GM12878 (cell line): ENCODE data around the gene TMEM140. TPM values are rescaled to one million over a fixed set of nuclear protein-coding genes. Genes with fewer than 3 reads are reported as not detected.

ENCODE experiments used
- ATAC-seq: fragments of 200-7000 bp; cut with Tn5 transposase; 3 replicates; pipeline ENCODE4 v1.9.1; 2020; ENCODE audit warnings: mild to moderate bottlenecking, moderate library complexity
- BruUV-seq: library from RNA; stranded (reverse); fragments of 400-500 nt; replicated peaks from 2 replicates; lab custom pipeline; 2021; lab: Mats Ljungman, UMichigan
- CTCF ChIA-PET: fragments of 300-600 bp; sonication (Branson Sonifier 250); formaldehyde crosslinking; extraction: SDS; loops from one replicate; lab custom pipeline; 2021; ENCODE audit warnings: inconsistent platforms; lab: Yijun Ruan, JAX
- POLR2A ChIA-PET: fragments of 350-600 bp; formaldehyde crosslinking; extraction: SDS; loops from one replicate; lab custom pipeline; 2021; ENCODE audit warnings: inconsistent platforms; lab: Charles Lee
- RAD21 ChIA-PET: fragments of 300-600 bp; sonication (Branson Sonifier 250); formaldehyde crosslinking; loops from one replicate; lab custom pipeline; 2023; ENCODE audit warnings: antibody characterized with exemption; ENCODE audit not compliant: unreplicated experiment; lab: Charles Lee
- SMC1A ChIA-PET: fragments of 300-600 bp; sonication (Branson Sonifier 250); formaldehyde crosslinking; loops from one replicate; lab custom pipeline; 2023; ENCODE audit not compliant: unreplicated experiment, uncharacterized antibody; lab: Charles Lee
- DNase-seq: peaks from one replicate; pipeline ENCODE4 v3.0.0-alpha.2; 2011; ENCODE audit warnings: low read depth, low spot score
- FAIRE-seq: peaks from 3 replicates; lab custom pipeline; 2011; peaks lifted over from hg19 to GRCh38; lab: Jason Lieb, UNC
- H2AFZ ChIP-seq: 2 replicates; pipeline ENCODE4 v1.6.0; 2011; ENCODE audit warnings: low read depth, low read length, control low read depth; ENCODE audit not compliant: control insufficient read depth
- H3K27ac ChIP-seq: 2 replicates; pipeline ENCODE4 v1.5.1; 2011; ENCODE audit warnings: control low read depth; ENCODE audit not compliant: control insufficient read depth, insufficient read depth
- H3K27me3 ChIP-seq, 2 experiments: replicated peaks in 1 of 2; 2 replicates each; pipeline versions ENCODE4 v1.6.0 to v1.6.1; 2011; ENCODE audit warnings: low read length in 1 of 2; ENCODE audit not compliant: control insufficient read depth in 2 of 2, insufficient read depth in 2 of 2
- H3K36me3 ChIP-seq, 2 experiments: 2 replicates each; pipeline ENCODE4 v1.5.1; 2011; ENCODE audit warnings: low read length in 1 of 2; ENCODE audit not compliant: control insufficient read depth in 2 of 2, insufficient read depth in 2 of 2
- H3K4me1 ChIP-seq: 2 replicates; pipeline ENCODE4 v1.6.1; 2011; ENCODE audit warnings: mild to moderate bottlenecking, low read length, moderate library complexity, mixed read lengths; ENCODE audit not compliant: control insufficient read depth, insufficient read depth
- H3K4me2 ChIP-seq: 2 replicates; pipeline ENCODE4 v1.6.0; 2011; ENCODE audit warnings: control low read depth; ENCODE audit not compliant: control insufficient read depth, insufficient read depth
- H3K4me3 ChIP-seq: fragments of 200-600 bp; sonication (generic); 2 replicates; pipeline ENCODE4 v1.5.1; 2016
- H3K79me2 ChIP-seq: 2 replicates; pipeline ENCODE4 v1.6.0; 2011; ENCODE audit warnings: low read length; ENCODE audit not compliant: control insufficient read depth, insufficient read depth
- H3K9ac ChIP-seq: 2 replicates; pipeline ENCODE4 v1.8.0; 2011; ENCODE audit warnings: low read length, control low read depth, mixed read lengths; ENCODE audit not compliant: control insufficient read depth, insufficient read depth
- H3K9me3 ChIP-seq: replicated peaks from 3 replicates; pipeline ENCODE4 v1.5.1; 2011; ENCODE audit warnings: mild to moderate bottlenecking, low read length; ENCODE audit not compliant: control insufficient read depth, insufficient read depth
- H4K20me1 ChIP-seq: 2 replicates; pipeline ENCODE4 v1.6.0; 2011; ENCODE audit not compliant: control insufficient read depth, insufficient read depth
- E4F1 ChIP-seq: fragments of 450-650 bp; IDR thresholded peaks from 2 replicates; pipeline ENCODE4 v1.6.1; 2018; ENCODE audit warnings: borderline replicate concordance, mild to moderate bottlenecking; ENCODE audit not compliant: partially characterized antibody
- FOXM1 ChIP-seq: IDR thresholded peaks from 2 replicates; pipeline ENCODE4 v1.6.1; 2012; ENCODE audit warnings: low read depth, mild to moderate bottlenecking, inconsistent platforms, low read length, moderate library complexity
- IRF5 ChIP-seq: fragments of 450-650 bp; IDR thresholded peaks from 2 replicates; pipeline ENCODE4 v1.6.1; 2017; ENCODE audit warnings: borderline replicate concordance
- MTA3 ChIP-seq: IDR thresholded peaks from 2 replicates; pipeline ENCODE4 v1.6.1; 2012; ENCODE audit warnings: low read length, inconsistent platforms, borderline replicate concordance
- PKNOX1 ChIP-seq: fragments of 450-650 bp; IDR thresholded peaks from 2 replicates; pipeline ENCODE4 v1.6.1; 2016; ENCODE audit warnings: mild to moderate bottlenecking
- POLR2A ChIP-seq: IDR thresholded peaks from 2 replicates; pipeline ENCODE4 v1.6.1; 2011; ENCODE audit warnings: low read depth, mild to moderate bottlenecking, low read length
- RAD21 ChIP-seq: IDR thresholded peaks from 2 replicates; pipeline ENCODE4 v1.6.1; 2011; ENCODE audit warnings: mild to moderate bottlenecking, low read depth, low read length, moderate library complexity; ENCODE audit not compliant: insufficient read depth
- WRNIP1 ChIP-seq: IDR thresholded peaks from 2 replicates; pipeline ENCODE4 v1.6.1; 2011; ENCODE audit warnings: low read depth, low read length, improper control_type of control experiment, borderline replicate concordance
- WGBS: methylation state at CpG from one replicate; pipeline ENCODE4 v1.1.6; 2016; ENCODE audit warnings: low lambda C conversion rate; ENCODE audit not compliant: insufficient replicate concordance, insufficient coverage; ENCODE audit errors: missing lambda C conversion rate; 5-methylcytosine and 5-hydroxymethylcytosine counted together
- in situ Hi-C: fragments of 300-500 bp; cut with MboI; formaldehyde crosslinking; loops from 9 replicates; pipeline ENCODE4 v1.14.3; 2018; ENCODE audit warnings: mixed read lengths
- intact Hi-C: fragments of 100-400 bp; cut with micrococcal nuclease; formaldehyde crosslinking; loops from one replicate; pipeline ENCODE4 v1.14.2; 2022; ENCODE audit not compliant: unreplicated experiment
- polyA plus RNA-seq, 11 experiments: library from polyadenylated mRNA; depleted of rRNA in 4 of 11; unstranded in 6 of 11; stranded (reverse) in 5 of 11; fragments of >200 nt; fragmentation: Nextera tagmentation in 4 of 11; fragmentation: Illumina TruSeq in 1 of 11; extraction: Ambion mirVana in 4 of 11; extraction: Trizol in 1 of 11; gene quantifications; 1 replicate in 1 of 11; 2 replicates in 10 of 11; pipeline versions ENCODE4 v1.2.1 to v1.2.3, GENCODE V29; 2011 to 2016; ENCODE audit warnings: inconsistent platforms in 2 of 11, missing spikeins in 2 of 11, low read depth in 1 of 11
- total RNA-seq, 4 experiments: library from RNA; depleted of rRNA in 3 of 4; stranded (reverse); fragments of >200 nt in 3 of 4; fragmentation: Illumina TruSeq in 1 of 4; extraction: Trizol in 1 of 4; gene quantifications; 2 replicates each; pipeline versions ENCODE4 v1.2.1 to v1.2.3, GENCODE V29; 2013 to 2021

The TMEM140 gene
- total and polyA plus RNA-seq, 10 of the 15 experiments (the other 5 are each of a cell fraction or from before 2014, with no cell fraction given), result 0.85 to 20.7 (median 3.3) TPM

GRCh38 chr7:135158141-135158655, 10.3 kb downstream of the TMEM140 start:
- peaks cover 37% of the 10 kb centered on the region for H3K79me2 ChIP-seq
- FAIRE-seq, result no peak
- H3K4me3 ChIP-seq, result no peak overlapping the region
- no peak for TF ChIP-seq MTA3
- TF ChIP-seq POLR2A, result peak; percentile 23; the same call in 1 of the 2 replicates
- TF ChIP-seq, all 136 proteins: peak for 1
- peaks cover 32% of the 10 kb centered on the region for H3K9me3 ChIP-seq
- no peak overlapping the region; the same call in 1 of the 2 replicates for H3K4me2 ChIP-seq
- no peak overlapping the region for H3K9ac ChIP-seq
- no peak overlapping the region; the same call in 1 of the 2 replicates for H3K27ac ChIP-seq
- in situ Hi-C loops, result no loop called here
- ChIA-PET SMC1A (interaction anchor here (1.0 to 7.0 kb wide), 4 partner anchors 9 to 172 kb away, joined by 3 to 108 read pairs (median 7); partner anchors contain the start of genes AGBL3 and TMEM140), RAD21 (interaction anchor here (0.8 to 9.0 kb wide), 5 partner anchors 8 to 171 kb away, joined by 3 to 84 read pairs (median 3); partner anchors contain the start of genes CYREN and TMEM140), CTCF (interaction anchor here (0.6 to 4.4 kb wide), 7 partner anchors 11 to 214 kb away, joined by 3 to 28 read pairs (median 4); partner anchors contain the start of genes AGBL3 and TMEM140), POLR2A (interaction anchor here (0.7 to 15.9 kb wide), 5 partner anchors 10 to 511 kb away, joined by 3 to 169 read pairs (median 19); partner anchors contain the start of genes AGBL3, CYREN and TMEM140)
- no TSS peak for BruUV-seq
- no peak overlapping the region for H2AFZ ChIP-seq
- peaks cover 32% of the 10 kb centered on the region for H3K4me1 ChIP-seq
- DNase-seq (no peak), ATAC-seq (no peak)
- H3K27me3 ChIP-seq, result no peaks in the 10 kb centered on the region
- intact Hi-C loops, result no loop called here
- H3K36me3 ChIP-seq, result peaks cover 8 to 9% of the 10 kb centered on the region in 2 experiments; a peak in 3 of 4 replicates
- WGBS, result 92% methylated on average over 1 of the region's 1 CpG
- H4K20me1 ChIP-seq, result no peaks in the 10 kb centered on the region

- ATAC-seq (no peak), DNase-seq (no peak), FAIRE-seq (no peak)
- H3K4me1 ChIP-seq, result peaks cover 32% of the 10 kb centered on the region
- no peak overlapping the region for H2AFZ ChIP-seq
- BruUV-seq, result no TSS peak
- H3K27me3 ChIP-seq, result no peaks in the 10 kb centered on the region
- peak overlapping the region; percentile 72; the same call in 1 of the 2 replicates for H3K4me2 ChIP-seq
- ChIA-PET CTCF (interaction anchor here (0.6 to 4.4 kb wide), 6 partner anchors 10 to 214 kb away, joined by 3 to 28 read pairs (median 4); partner anchors contain the start of genes AGBL3 and TMEM140), POLR2A (interaction anchor here (3.9 to 15.9 kb wide), 3 partner anchors 11 to 171 kb away, joined by 19 to 169 read pairs (median 31); partner anchors contain the start of genes AGBL3, CYREN and TMEM140), RAD21 (interaction anchor here (1.2 to 9.0 kb wide), 4 partner anchors 9 to 172 kb away, joined by 3 to 84 read pairs (median 10); partner anchors contain the start of genes CYREN and TMEM140), SMC1A (interaction anchor here (1.5 to 7.0 kb wide), 5 partner anchors 10 to 173 kb away, joined by 6 to 108 read pairs (median 23); partner anchors contain the start of genes AGBL3, CYREN and TMEM140)
- in situ Hi-C loops (no loop called here), intact Hi-C loops (no loop called here)
- peaks cover 37% of the 10 kb centered on the region for H3K79me2 ChIP-seq
- no peaks in the 10 kb centered on the region for H4K20me1 ChIP-seq
- WGBS, result 100% methylated on average over 6 of the region's 6 CpGs
- H3K9ac ChIP-seq, result no peak overlapping the region
- peak overlapping the region; percentile 84; the same call in 1 of the 2 replicates for H3K27ac ChIP-seq
- peaks cover 32% of the 10 kb centered on the region for H3K9me3 ChIP-seq
- peaks cover 9 to 12% of the 10 kb centered on the region in 2 experiments; a peak in 3 of 4 replicates for H3K36me3 ChIP-seq
- no peak overlapping the region for H3K4me3 ChIP-seq
- TF ChIP-seq IRF5 (no peak), PKNOX1 (no peak), MTA3 (no peak), FOXM1 (no peak), WRNIP1 (no peak), RAD21 (no peak), E4F1 (no peak)
Measured at GRCh38 chr7:135158874-135159273, 11.0 kb downstream of the TMEM140 start.
